ENCODE results near the gene SPRR2B.
"Not testable (repeated sequence)": the region's sequence is repeated elsewhere in the genome, so short reads cannot be mapped to it uniquely, and the experiment has no call there.

SPRR2B gene

DNA sequence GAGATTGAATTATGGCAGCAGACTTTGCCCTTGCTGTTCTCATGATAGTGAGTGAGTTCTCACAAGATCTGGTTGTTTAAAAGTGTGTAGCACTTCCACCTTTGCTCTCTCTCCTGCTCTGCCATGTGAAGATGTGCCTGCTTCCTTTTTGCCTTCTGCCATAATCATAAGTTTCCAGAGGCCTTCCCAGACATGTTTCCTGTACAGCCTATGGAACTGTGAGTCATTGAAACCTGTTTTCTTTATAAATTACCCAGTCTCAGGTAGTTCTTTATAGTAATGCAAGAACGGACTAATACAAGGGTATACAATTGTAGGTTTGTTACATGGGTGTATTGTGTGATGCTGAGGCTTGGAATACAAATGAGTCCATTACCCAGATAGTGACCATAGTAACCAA, 36.2 kb downstream of the SPRR2B start:
- no peak for DNase-seq (ENCODE audit: low read depth in 2 of 2, low spot score in 1 of 2)

DNA sequence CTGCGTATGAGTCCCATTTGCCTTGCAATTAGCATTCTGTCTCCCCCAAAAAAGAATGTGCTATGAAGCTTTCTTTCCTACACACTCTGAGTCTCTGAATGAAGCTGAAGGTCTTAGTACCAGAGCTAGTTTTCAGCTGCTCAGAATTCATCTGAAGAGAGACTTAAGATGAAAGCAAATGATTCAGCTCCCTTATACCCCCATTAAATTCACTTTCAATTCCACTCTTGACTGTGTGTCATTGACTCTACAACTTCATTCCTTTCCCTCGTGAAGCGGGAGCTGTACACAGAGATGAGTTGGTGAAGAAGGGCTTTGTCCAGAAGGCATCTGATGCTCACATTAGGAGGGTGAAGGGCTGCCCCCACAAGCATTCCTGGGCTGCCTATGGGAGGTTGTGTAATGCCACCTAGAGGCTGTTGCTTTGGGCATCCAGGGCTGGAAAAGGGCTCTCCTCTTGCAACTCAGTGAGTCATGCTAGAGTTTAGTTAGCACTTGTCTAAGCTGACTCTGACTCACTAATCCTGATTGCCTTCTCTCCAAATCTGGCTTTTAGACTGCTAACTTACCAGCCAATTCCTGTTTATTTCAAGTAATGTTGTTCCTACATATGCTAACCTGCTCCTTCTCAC, 38.6 kb downstream of the SPRR2B start:
- DNase-seq (ENCODE audit: low read depth in 2 of 2, low spot score in 1 of 2) = no peak

DNA sequence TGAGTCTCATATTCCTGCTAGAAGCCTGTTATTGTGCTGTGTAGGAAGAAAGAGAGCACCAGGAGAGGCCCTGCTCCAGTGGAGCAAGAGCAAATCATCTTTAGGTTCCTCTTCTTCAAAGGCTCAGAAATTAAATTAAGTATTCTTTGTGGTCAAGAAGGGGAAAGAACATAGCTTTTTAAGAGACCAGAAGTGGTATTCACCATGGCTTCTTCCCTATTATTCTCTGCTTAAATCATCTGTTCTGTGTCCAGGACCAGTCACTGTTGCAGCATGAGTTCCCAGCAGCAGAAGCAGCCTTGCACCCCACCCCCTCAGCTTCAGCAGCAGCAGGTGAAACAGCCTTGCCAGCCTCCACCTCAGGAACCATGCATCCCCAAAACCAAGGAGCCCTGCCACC, 39.3 kb downstream of the SPRR2B start:
- no peak for DNase-seq (ENCODE audit: low read depth in 2 of 2, low spot score in 1 of 2)

DNA sequence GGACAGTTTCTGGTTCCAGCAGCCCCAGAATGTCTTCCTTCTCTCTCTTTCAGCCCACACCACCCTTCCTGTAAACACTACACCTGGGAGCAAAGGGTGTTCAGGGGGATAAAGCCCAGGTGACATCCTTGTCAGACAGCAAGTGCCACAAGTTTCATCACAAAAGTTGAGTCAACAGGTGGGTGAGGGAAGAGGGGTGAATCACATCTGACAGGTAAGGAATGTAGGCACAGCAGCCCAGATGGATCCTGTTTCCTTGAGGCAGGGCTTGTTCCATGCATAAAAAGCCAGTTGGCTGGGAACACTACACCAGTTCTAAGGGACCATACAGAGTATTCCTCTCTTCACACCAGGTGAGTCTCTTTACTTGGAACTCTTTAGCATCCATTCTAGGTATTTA, 40.5 kb downstream of the SPRR2B start, which contains the start of gene SPRR1B:
Gene SPRR1B (plus strand): TSS at position 309 of the 400 bp plus-strand sequence. CDS start 1,143 bp downstream, outside the sequence.
- no peak for DNase-seq (ENCODE audit: low read depth in 2 of 2, low spot score in 1 of 2)

DNA sequence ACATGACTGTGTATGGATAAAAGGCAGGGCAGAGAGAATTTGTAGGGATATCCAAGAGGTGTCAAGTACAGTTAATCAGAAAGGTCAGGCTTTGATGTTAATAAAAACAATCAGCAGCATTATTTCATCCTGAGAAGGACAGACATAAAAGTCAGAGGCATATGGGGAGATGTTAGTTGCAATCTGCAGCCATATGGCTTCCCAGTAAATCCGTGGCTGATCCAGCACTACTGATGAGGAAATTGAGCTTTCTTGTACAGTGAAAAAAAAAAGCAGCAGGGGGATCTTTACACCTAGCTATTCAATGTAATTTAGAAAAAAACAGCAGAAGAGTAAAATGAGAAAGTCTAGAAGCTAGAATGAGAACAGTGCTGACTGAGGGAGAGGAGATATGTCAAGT, 42.6 kb downstream of the SPRR2B start:
- no peak for DNase-seq (ENCODE audit: low read depth in 2 of 2, low spot score in 1 of 2)

DNA sequence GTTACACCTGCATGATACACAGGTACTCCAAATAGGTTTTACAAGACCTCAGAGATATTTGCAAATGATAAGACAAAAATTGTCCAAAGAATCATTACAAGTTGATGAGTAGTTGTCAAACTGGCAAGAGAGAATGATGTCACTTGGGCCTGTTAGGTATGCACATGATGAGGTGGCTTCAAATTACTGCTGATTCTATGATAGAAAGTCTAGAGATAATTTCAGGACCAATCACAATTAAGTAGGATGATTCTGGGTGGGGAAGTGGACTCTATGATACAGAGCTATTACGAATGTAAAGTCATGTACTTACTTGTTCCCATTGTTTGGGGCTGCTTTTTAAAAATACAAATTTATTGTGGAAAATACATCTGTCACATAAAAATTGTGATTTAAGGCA, 45.6 kb downstream of the SPRR2B start:
- DNase-seq (ENCODE audit: low read depth in 2 of 2, low spot score in 1 of 2) = no peak

DNA sequence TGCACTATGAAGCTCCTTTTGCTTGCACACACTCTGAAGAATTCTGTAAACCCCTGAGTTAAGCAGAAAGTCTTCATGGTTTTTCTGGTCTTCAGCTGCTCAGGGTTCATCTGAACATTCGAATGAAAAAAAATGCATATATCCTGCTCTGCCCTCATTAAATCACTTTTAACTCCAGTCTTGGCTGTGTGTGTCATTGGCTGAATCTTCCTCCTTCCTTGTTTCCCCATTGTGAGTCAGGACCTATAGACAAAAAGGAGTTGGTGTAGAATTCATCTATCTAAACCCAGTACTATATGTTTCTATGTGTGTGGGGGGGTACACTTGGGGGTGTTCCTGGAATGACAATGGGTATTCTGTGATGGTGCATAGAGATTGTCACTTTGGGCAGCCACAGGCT, 47.0 kb downstream of the SPRR2B start:
- no peak for DNase-seq (ENCODE audit: low read depth in 2 of 2, low spot score in 1 of 2)

DNA sequence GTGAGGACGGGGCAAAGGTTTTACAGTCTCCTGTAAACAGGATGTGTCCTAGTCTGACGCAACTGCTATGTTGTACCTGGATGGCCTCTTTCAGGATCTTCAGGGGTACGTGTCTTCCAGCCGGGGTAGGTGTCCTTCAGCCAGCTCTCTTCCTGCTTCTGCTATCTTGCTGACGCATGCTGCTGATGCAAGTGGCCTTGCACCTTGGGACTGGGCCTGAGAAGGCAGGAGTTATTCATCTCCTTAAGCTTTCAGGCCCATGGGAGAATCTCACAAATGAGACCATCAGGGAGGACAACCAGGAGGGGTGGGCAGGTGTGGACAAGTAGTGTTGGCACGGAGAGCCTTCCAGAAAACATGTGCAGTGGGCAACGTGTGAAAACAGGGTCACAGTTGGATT, 48.3 kb downstream of the SPRR2B start:
- DNase-seq (ENCODE audit: low read depth in 2 of 2, low spot score in 1 of 2) = no peak

DNA sequence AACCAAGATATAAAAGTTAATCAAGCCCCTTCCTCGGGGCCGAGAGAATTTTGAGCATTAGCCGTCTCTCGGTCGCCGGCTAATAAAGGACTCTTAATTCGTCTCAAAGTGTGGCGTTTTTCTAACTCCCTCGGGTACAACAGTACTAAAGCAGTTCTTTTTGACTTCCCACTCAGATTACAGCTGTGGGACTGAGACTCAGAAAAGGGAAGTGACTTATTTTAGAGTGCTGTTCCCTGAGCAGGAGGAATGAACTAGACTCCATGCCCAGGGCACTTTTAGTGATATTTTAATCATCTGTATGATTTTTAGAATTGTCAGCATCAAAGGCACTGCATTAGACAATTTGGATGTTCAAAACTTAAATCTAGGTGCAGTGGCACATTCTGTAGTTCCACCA, 49.1 kb downstream of the SPRR2B start:
- not testable (repeated sequence) for DNase-seq (ENCODE audit: low read depth in 2 of 2, low spot score in 1 of 2)

DNA sequence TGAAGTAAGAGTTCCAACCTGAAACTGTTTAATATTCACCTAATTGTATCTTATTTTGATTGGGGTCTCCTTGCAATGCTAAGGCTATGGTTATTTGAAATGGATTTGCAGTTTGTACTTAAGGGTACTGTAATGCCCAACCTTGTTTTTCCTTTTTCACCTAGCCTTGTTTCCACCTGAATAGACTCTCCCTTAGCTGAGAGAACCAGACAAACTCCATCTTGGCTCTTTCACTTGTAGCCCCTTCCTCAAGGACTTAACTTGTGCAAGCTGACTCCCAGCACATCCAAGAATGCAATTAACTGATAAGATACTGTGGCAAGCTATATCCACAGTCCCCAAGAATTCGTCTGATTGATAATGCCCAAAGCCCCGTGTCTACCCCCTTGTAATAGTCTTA, 49.6 kb downstream of the SPRR2B start:
- not testable (repeated sequence) for DNase-seq (ENCODE audit: low read depth in 2 of 2, low spot score in 1 of 2)
